Retinal pigment epithelial cell (primary cell): Measurements from ENCODE around the gene PNKD.
"Not testable (repeated sequence)": the region's sequence is repeated elsewhere in the genome, so short reads cannot be mapped to it uniquely, and the experiment has no call there.

Experiments
- DNase-seq: peaks from one replicate; pipeline ENCODE4 v3.0.0-alpha.2; 2010; ENCODE audit warnings: low read depth
- H3K4me3 ChIP-seq: 2 replicates; pipeline ENCODE4 v1.5.1; 2011; ENCODE audit warnings: mild to moderate bottlenecking, low read length, control low read depth, moderate library complexity
- CTCF ChIP-seq: conservative IDR thresholded peaks from 2 replicates; pipeline ENCODE4 v1.5.1; 2011; ENCODE audit warnings: low read depth, low read length, control low read depth, inconsistent platforms

PNKD gene

DNA sequence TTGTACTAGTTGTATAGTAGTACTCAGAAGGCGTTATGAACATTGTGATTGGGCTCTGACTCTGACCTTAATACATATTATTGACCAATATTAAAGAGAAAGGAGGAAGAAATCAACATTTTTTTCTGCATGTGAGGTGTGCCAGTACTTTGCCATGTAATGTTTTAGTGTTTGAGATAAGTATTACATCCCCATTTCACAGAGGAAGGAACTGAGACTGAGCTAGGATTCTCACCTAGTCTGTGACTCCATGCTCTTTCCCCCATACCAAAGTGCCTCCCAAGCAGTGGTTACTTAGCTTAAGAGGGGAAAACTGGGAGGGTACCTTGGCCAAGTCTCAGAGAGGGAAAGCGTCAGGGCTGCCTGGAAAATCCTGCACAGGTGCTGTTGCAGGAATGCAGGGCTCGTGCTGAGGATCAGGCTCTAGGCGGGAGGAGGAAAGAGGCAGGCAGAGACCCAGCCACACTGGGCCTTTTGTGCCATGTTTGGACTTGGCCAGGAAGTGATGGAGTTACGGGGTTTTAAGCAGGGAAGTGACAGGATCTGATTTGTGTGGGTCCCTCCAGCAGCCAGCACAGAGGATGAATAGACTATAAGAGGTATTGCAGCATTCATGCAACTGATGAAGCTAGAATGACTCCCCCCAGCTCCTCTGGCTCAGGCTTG lies 1.7 kb downstream of the PNKD start:
- H3K4me3 ChIP-seq = no peak overlapping the region
- no peak for TF ChIP-seq CTCF
- no peak for DNase-seq

DNA sequence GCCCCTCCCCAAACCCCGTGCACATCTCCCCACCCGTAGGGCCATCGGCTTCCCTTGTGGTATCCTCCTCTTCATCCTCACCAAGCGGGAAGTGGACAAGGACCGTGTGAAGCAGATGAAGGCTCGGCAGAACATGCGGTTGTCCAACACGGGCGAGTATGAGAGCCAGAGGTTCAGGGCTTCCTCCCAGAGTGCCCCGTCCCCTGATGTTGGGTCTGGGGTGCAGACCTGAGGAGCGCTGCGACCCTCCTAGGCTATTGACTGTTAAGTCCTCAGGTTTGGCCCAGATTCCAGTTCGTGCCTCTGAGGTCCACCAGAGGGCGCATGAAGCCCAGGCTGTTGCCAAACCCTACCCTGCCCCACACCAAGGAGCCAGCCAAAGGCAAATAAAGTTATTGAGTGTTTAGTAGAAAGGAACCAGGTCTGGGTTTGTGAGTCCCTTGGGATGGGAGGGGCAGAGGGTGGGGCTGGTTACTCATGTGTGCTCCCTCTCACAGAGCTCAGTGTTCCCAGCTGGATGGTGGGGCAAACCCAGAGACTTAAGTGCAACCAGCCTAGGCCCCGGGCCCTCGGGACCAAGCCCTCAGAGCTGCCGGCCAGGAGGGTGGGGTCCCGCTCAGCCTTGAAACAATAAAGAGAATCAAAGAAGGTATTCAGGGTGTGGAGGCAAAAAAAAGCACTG lies 2.4 kb downstream of the PNKD start:
- H3K4me3 ChIP-seq = no peak overlapping the region
- DNase-seq = no peak
- peak; percentile 91 for TF ChIP-seq CTCF

GRCh38 chr2:218273214-218273907 lies 3.0 kb downstream of the PNKD start:
- not testable (repeated sequence) for H3K4me3 ChIP-seq, DNase-seq

DNA sequence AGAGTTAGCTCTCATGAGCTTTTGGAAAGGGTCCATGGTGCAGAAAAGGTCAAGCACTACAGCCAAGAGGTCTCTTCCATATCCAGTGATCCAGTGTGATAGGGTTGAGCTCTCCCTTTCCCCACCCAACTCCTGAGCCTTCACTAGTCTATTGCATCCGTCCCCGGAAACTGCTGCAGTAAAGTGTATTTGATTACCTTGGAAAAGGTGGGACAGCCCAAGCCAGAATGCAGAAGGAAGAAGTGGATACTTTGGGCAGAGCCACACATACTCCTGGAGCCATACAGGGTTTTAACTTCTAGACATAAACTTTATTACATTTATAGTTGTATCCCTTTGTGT lies 3.6 kb downstream of the PNKD start:
- DNase-seq = no peak
- TF ChIP-seq CTCF = no peak
- no peak overlapping the region for H3K4me3 ChIP-seq

DNA sequence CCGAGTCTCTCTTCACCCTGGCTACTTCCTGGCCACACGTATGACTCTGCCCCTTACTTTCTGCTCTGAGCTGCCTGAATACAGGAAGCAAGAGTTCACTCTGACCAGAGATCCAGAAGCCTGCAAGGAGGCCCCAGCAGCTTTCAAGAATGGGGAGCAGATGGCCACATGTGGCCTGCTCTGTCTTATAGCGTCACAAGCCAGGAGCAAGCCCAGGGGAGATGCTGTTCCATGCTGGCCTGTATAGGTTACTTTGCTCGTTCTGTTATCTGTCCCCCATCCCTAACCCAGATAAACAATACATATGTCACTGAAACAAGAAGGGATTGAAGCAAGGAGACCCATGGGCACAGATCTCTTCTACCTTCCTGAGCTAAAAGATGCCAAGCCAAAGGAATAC lies 4.3 kb downstream of the PNKD start:
- DNase-seq = no peak
- TF ChIP-seq CTCF = no peak

DNA sequence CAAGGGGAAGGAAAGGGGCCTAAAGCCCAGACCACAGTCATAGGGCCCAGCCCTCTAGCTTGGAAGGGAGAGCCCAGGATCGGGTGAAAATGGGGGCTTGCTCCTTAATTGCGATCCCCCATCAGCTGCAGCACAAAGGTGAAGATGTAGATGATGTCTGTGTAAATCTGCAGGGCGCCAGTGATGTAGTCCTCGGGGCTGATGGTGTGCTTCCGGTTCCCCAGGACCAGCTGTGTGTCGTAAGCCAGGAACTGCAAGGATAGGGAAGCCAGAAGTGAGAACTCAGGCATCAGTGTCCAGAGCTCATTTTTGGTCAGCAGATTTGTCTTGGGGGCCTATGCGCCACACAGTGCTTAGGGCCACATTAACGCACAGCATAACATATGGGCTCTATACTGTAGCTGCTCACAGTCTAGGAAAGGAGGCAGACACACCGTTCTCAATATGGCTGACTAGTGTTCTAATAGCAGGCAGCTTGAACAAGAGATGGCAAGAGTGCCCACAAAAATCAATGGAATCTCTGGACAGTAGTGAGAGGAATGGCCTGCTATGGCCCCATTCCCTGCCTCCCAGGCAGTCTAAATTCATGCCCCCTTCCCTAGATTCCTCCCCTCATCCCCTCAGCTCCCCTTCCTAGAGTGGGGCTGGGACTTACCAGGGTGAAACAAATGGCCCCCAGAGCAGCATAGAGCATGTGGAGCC lies 5.2 kb downstream of the PNKD start:
- TF ChIP-seq CTCF = no peak
- H3K4me3 ChIP-seq = no peak overlapping the region
- DNase-seq = no peak

More for the DNA sequence above, 4.3 kb downstream of the PNKD start:
- no peak overlapping the region for H3K4me3 ChIP-seq

- peak; percentile 23 for TF ChIP-seq CTCF
- H3K4me3 ChIP-seq = no peak overlapping the region
- no peak for DNase-seq
These were observed 6.9 kb downstream of the PNKD start for GRCh38 chr2:218276986-218277755.
